Stimulated activated CD4-positive, alpha-beta T cell treated with anti-CD3 and anti-CD28 coated beads, Interleukin-15, amount 100 ng/mL, for 1 hour (primary cell): Measurements from ENCODE around the gene VDAC1.
A peak's percentile ranks its signal among the peaks of the same experiment; 100 is the strongest.

Experiments used
- DNase-seq, 2 donors: peaks; one replicate each; pipeline ENCODE4 v3.0.0-alpha.2; 2020; ENCODE audit warnings: low read depth in 1 of 2, low spot score in 1 of 2

VDAC1 gene

GRCh38 chr5:133930061-133930812, 74.5 kb downstream of the VDAC1 start:
- DNase-seq: peak; percentile 6 to 50

GRCh38 chr5:133928587-133929393, 76.0 kb downstream of the VDAC1 start:
- no peak for DNase-seq

GRCh38 chr5:133927300-133928180, 77.2 kb downstream of the VDAC1 start:
- DNase-seq: no peak

GRCh38 chr5:133926489-133927299, 78.1 kb downstream of the VDAC1 start:
- no peak for DNase-seq

GRCh38 chr5:133925866-133926488, 78.8 kb downstream of the VDAC1 start:
- no peak for DNase-seq

- DNase-seq: no peak
Measured at GRCh38 chr5:133925269-133925668, 79.5 kb downstream of the VDAC1 start.

GRCh38 chr5:133924221-133924920, 80.4 kb downstream of the VDAC1 start:
- DNase-seq: no peak

GRCh38 chr5:133921979-133922378, 82.8 kb downstream of the VDAC1 start:
- no peak for DNase-seq
